Omental fat pad (tissue), 4 donors: ENCODE measurements around the gene ERC2. TPM values are rescaled to one million over a fixed set of nuclear protein-coding genes. Genes with fewer than 3 reads are reported as not detected.

Source experiments
- ATAC-seq: fragments of 150-250 bp; one replicate; pipeline ENCODE4 v1.9.1; 2016; ENCODE audit warnings: mild to moderate bottlenecking, moderate library complexity; ENCODE audit not compliant: low FRiP score
- DNase-seq: peaks from one replicate; pipeline ENCODE4 v3.0.0-alpha.2; 2019; ENCODE audit warnings: low spot score
- total RNA-seq, 4 donors: library from RNA; depleted of rRNA; stranded (reverse); fragments of >200 nt; gene quantifications; one replicate each; pipeline ENCODE4 v1.1.0, GENCODE V29; 2016
- TF ChIP-seq, protein P1 (sequence below), 3 donors: fragments of 450-650 bp; IDR thresholded peaks; one replicate each; pipeline ENCODE4 v1.5.1; 2016 to 2017; ENCODE audit warnings: antibody characterized with exemption in 3 of 3, mild to moderate bottlenecking in 3 of 3, moderate library complexity in 2 of 3

Gene ERC2
- total RNA-seq, 4 donors from 2014 or later, result 0.75 to 4.2 (median 2.3) TPM; not detected in 1

DNA sequence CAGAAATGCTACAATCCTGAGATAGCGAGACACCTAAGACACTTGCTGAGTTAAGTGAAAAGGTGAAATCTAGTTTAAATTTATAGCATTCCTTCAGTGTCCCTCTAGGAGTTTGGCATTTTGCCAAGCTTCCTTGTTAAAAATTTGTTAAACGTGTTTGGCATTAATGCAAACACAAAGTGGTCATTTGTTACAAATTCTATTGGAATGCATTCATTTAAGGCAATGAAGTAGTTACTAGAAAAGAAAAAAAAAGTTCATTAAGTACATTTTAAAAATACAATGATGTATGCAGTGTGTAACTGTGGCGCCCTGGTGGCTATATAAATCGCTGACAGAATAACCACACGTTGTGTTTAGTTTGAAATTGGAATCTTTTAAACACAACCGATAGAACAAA lies 949.8 kb downstream of the ERC2 start:
- no peak for ATAC-seq
- TF ChIP-seq, protein P1, sequence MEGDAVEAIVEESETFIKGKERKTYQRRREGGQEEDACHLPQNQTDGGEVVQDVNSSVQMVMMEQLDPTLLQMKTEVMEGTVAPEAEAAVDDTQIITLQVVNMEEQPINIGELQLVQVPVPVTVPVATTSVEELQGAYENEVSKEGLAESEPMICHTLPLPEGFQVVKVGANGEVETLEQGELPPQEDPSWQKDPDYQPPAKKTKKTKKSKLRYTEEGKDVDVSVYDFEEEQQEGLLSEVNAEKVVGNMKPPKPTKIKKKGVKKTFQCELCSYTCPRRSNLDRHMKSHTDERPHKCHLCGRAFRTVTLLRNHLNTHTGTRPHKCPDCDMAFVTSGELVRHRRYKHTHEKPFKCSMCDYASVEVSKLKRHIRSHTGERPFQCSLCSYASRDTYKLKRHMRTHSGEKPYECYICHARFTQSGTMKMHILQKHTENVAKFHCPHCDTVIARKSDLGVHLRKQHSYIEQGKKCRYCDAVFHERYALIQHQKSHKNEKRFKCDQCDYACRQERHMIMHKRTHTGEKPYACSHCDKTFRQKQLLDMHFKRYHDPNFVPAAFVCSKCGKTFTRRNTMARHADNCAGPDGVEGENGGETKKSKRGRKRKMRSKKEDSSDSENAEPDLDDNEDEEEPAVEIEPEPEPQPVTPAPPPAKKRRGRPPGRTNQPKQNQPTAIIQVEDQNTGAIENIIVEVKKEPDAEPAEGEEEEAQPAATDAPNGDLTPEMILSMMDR (IDR thresholded peaks at IDR 0.05), result no peak
- no peak for DNase-seq

DNA sequence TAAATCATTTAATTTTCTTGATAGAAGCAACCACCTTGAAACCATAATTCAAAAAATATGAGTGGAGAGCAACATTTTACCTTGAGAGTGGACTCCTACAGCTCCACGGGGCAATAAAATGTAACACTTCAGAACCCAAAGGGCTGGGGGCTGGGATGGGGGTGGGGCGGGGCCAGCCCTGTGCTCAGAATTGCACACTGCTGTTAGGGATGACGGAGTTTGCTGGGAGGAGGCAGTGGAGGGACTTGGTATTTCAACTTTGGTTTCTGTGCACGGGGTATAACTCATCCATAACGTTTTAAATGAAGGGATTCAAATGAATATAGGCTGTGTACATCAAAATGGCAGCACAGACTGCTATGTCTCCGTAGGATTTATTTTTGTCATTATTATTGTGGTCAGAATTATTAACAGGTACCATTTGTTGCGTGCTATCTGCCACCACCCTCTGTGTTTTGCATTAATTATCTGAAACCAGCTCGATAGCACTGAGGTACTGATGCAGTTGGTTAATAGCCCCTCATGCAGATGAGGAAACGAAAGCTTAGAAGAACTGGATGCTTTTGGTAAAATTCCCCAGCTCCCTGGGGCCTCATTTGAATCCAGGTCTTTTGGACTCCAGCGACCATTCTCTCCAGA lies 951.8 kb downstream of the ERC2 start:
- ATAC-seq, result no peak
- TF ChIP-seq, protein P1 (IDR thresholded peaks at IDR 0.05), result no peak

DNA sequence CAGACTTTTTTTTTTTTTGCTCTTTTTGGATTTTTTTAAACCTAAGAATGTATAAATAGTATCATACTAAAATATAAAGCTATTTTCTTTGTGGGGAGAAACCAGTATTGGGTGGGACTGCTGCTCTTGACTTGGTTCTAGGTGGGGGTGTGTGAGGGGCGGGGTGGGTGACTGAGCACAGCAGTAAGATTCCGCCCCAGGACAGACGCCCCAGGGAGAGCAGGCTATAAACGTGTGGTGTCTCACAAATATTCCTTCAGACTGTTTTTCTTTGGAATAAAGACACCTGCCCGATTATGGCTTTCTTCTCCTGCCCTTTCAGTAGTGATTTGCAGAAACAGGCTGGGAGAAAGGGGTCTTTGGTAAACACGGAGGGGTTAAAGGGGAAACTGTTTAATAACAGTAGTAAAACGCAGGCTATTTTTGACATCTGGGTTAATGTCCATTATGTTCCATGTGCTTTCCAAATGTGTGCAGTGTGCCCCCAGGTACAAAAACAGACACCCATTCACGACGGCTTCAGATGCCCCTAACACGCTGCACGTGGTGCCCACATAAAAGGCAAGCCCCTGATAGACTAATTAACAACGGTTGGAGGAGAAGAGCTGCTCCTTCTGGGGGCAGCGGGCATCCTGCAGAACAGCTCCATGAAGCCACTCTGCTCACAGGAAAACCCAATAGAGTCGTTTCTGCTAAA lies 952.6 kb downstream of the ERC2 start:
- TF ChIP-seq, protein P1 (IDR thresholded peaks at IDR 0.05), result no peak
- no peak for DNase-seq

More for the DNA sequence above, 951.8 kb downstream of the ERC2 start:
- no peak for DNase-seq

DNA sequence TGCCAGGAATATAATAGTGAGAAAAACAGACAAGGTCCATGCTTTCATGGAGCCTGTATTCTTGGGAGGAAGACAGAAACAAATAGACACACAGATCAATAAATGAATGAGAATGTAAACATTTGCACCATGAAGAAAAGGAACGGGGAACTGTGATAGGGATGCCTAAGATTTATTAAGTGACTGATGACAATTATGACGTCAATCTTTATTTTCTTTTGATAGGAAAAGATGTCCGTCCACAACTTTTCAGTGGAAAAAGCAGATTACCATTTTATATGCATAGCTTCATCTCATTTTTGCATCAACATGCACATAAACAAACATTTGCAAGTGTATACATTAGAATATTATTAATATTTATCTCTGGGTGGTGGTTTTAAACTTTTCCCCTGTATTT lies 953.3 kb downstream of the ERC2 start:
- TF ChIP-seq, protein P1 (IDR thresholded peaks at IDR 0.05), result no peak
- no peak for ATAC-seq
- DNase-seq, result no peak

More for the DNA sequence above, 952.6 kb downstream of the ERC2 start:
- no peak for ATAC-seq

DNA sequence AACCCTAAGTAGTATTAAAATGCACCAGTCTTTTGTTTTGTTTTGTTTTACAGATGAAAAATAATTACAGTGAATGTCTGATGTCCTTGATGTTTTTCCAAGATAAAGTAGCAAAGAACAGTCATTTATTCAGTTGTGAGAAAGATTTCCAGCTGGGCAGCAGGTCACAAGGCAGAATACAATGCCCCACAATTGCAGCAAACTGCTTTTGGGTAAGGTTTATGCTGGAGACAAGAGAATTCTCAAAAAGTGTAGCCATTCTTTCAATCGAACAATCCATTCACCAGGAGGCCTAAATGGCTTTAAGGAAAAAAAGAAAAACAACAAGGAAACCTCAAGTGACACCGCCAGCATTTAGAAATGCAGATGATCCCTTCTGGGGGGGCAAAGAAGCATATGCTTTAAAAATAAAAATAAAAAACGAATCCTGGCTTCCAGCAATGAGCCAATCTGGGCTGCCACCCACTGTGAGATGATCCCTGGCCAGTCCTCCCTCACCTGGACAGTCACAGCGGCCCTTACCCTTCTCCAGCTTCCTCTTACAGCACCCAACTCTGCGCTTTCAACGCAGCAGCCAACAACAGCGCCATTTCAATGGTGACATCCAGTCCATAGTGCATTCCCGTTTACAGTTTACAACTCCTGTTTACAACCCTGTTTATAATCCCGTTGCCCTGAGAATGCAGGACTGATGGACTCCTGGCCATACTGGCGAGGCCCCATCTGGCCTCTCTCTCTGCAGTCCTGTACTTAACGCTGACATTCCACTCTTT lies 955.5 kb downstream of the ERC2 start:
- DNase-seq (no peak), ATAC-seq (no peak)
- TF ChIP-seq, protein P1 (IDR thresholded peaks at IDR 0.05), result no peak

DNA sequence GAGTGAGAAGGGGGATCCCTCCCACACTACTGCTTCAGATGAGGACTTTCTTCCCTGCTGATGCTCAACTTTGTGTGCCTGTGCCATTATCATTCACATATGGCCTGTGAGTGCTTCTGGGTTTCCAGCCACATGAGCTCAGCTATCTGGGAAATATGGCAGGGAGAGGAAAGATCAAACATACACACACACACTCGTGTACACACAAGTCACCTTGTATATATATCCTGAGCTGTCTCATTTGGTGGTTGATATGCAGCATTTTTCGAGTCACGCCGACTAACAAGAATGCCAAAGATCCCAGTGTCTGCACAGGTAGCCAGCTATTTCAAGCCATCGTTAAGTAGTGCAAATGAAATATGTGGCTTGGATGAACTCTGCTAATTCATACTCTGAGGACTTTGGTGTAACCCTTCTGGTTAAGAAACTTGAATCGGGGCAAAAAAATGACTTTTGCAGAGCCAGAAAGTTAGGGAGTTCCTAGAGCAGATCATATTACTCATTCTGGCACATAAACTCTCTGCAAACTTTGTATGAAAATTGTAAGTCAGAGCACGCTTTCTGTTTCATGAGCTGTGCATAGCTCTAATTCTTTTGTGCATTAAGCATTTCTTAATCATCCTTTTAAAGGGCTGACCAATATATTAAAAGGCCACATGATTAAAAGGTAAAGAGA lies 956.2 kb downstream of the ERC2 start:
- DNase-seq, result no peak
- ATAC-seq, result peak; percentile 82
- TF ChIP-seq, protein P1 (IDR thresholded peaks at IDR 0.05), result no peak
